Right lobe of liver (tissue), 4 donors: Measurements from ENCODE around the gene SPAG17.

Source experiments
- POLR2A ChIP-seq: fragments of 450-650 bp; IDR thresholded peaks from one replicate; pipeline ENCODE4 v1.6.1; 2017; ENCODE audit warnings: antibody characterized with exemption, mild to moderate bottlenecking
- TF ChIP-seq, protein P1 (sequence below), 4 donors: fragments of 200-600 bp in 3 of 4; fragments of 450-650 bp in 1 of 4; IDR thresholded peaks; one replicate each; pipeline versions ENCODE4 v1.5.1 to v1.8.0; 2016 to 2022; ENCODE audit warnings: antibody characterized with exemption in 4 of 4, mild to moderate bottlenecking in 2 of 4
- donor health status: DM: no; HTN: no; CAD: no.
- donor health status: DM: no; HTN: no; CAD: no.
- donor health status: DM: no; HTN: yes; CAD: no.

DNA sequence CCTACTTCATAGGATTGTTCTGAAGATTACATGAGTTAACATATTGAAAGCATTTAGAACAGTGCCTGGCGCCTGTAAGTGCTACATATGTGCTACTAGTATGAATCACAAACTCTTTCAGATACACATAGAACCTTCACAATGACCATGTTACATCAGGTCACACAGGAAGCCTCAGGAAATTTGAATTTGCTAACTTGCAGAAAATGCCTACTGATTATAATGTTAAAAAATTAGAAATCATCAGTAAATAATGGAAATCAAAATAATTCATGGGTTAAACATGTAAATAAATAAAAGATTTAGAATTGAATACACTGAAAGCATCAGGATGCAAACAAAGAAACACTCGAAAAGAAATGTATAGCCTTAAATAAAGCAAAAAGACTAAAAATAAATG is 94.9 kb downstream of the SPAG17 start:
- no peak for TF ChIP-seq POLR2A
- TF ChIP-seq, protein P1, sequence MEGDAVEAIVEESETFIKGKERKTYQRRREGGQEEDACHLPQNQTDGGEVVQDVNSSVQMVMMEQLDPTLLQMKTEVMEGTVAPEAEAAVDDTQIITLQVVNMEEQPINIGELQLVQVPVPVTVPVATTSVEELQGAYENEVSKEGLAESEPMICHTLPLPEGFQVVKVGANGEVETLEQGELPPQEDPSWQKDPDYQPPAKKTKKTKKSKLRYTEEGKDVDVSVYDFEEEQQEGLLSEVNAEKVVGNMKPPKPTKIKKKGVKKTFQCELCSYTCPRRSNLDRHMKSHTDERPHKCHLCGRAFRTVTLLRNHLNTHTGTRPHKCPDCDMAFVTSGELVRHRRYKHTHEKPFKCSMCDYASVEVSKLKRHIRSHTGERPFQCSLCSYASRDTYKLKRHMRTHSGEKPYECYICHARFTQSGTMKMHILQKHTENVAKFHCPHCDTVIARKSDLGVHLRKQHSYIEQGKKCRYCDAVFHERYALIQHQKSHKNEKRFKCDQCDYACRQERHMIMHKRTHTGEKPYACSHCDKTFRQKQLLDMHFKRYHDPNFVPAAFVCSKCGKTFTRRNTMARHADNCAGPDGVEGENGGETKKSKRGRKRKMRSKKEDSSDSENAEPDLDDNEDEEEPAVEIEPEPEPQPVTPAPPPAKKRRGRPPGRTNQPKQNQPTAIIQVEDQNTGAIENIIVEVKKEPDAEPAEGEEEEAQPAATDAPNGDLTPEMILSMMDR (IDR thresholded peaks at IDR 0.05): no peak
